Measurements from ENCODE around the gene ZDHHC17. TPM values are rescaled to one million over a fixed set of nuclear protein-coding genes. Genes with fewer than 3 reads are reported as not detected.

Gene ZDHHC17
- total and polyA plus RNA-seq, 4 donors, result 3.4 to 91.2 (median 15.2) TPM

GRCh38 chr12:76856018-76856644, 92.2 kb downstream of the ZDHHC17 start:
- no peak for TF ChIP-seq YY1 (IDR thresholded peaks at IDR 0.05)
- Histone ChIP-seq H3K9me3 (ENCODE audit: control insufficient read depth in 4 of 4, low read length in 3 of 4) (peaks cover 0 to 5% (median 4%) of the 10 kb centered on the region in 4 donors), H3K36me3 (ENCODE audit: control insufficient read depth in 4 of 4, insufficient read depth in 3 of 4, low read depth in 1 of 4, low read length in 3 of 4) (peaks cover 2 to 18% (median 14%) of the 10 kb centered on the region in 4 donors), H3K27ac (ENCODE audit: low read depth in 1 of 2, low read length in 2 of 2) (no peak overlapping the region), H3K4me3 (ENCODE audit: low read depth in 1 of 3, low read length in 3 of 3) (no peak overlapping the region), H3K9ac (ENCODE audit: low read depth in 1 of 2, low read length in 2 of 2) (no peak overlapping the region), H3K27me3 (ENCODE audit: control insufficient read depth in 4 of 4, insufficient read depth in 4 of 4, low read length in 3 of 4) (no peaks in the 10 kb centered on the region), H3K4me1 (ENCODE audit: control insufficient read depth in 4 of 4, insufficient read depth in 4 of 4, low read length in 3 of 4) (no peaks in the 10 kb centered on the region)
- 87% methylated on average over 1 of the region's 1 CpG for WGBS
- no peak for DNase-seq (ENCODE audit: low spot score)

GRCh38 chr12:76859611-76860010, 95.7 kb downstream of the ZDHHC17 start:
- TF ChIP-seq YY1 (IDR thresholded peaks at IDR 0.05), result no peak
- no peak for TF ChIP-seq FOXA1 (IDR thresholded peaks at IDR 0.05)
- no peak for TF ChIP-seq RAD21 (IDR thresholded peaks at IDR 0.05)
- TF ChIP-seq EGR1 (IDR thresholded peaks at IDR 0.05; ENCODE audit: low read depth in 2 of 2), result no peak
- TF ChIP-seq JUND (IDR thresholded peaks at IDR 0.05), result no peak
- no peak for TF ChIP-seq REST (IDR thresholded peaks at IDR 0.05)
- TF ChIP-seq ZBTB33 (IDR thresholded peaks at IDR 0.05), result no peak
- TF ChIP-seq NR2F2 (IDR thresholded peaks at IDR 0.05), result no peak
- TF ChIP-seq SP1 (IDR thresholded peaks at IDR 0.05), result no peak
- TF ChIP-seq GABPA (IDR thresholded peaks at IDR 0.05 in 1 of 2, conservative IDR thresholded peaks at IDR 0.05 in 1 of 2), result no peak
- no peak for TF ChIP-seq CTCF (IDR thresholded peaks at IDR 0.05; ENCODE audit: low read depth, low read length, missing input control)
- no peak for TF ChIP-seq HNF4A (conservative IDR thresholded peaks at IDR 0.05)
- TF ChIP-seq RXRA (IDR thresholded peaks at IDR 0.05), result no peak
- no peak for TF ChIP-seq TAF1 (conservative IDR thresholded peaks at IDR 0.05)
- TF ChIP-seq FOXA2 (IDR thresholded peaks at IDR 0.05), result no peak
- peaks cover 0 to 5% (median 4%) of the 10 kb centered on the region in 4 donors for H3K9me3 ChIP-seq (ENCODE audit: control insufficient read depth in 4 of 4, low read length in 3 of 4)
- H3K4me1 ChIP-seq (ENCODE audit: control insufficient read depth in 4 of 4, insufficient read depth in 4 of 4, low read length in 3 of 4), result no peaks in the 10 kb centered on the region
- H3K36me3 ChIP-seq (ENCODE audit: control insufficient read depth in 4 of 4, insufficient read depth in 3 of 4, low read depth in 1 of 4, low read length in 3 of 4), result peaks cover 2 to 15% (median 12%) of the 10 kb centered on the region in 4 donors
- no peak overlapping the region for H3K4me3 ChIP-seq (ENCODE audit: low read depth in 1 of 3, low read length in 3 of 3)
- H3K27ac ChIP-seq (ENCODE audit: low read depth in 1 of 2, low read length in 2 of 2), result no peak overlapping the region
- WGBS, result 87% methylated on average over 4 of the region's 4 CpGs
- DNase-seq (ENCODE audit: low spot score), result no peak
- H3K9ac ChIP-seq (ENCODE audit: low read depth in 1 of 2, low read length in 2 of 2), result no peak overlapping the region
- H3K27me3 ChIP-seq (ENCODE audit: control insufficient read depth in 4 of 4, insufficient read depth in 4 of 4, low read length in 3 of 4), result no peaks in the 10 kb centered on the region

Data from liver (tissue), 9 donors.